ENCODE measurements around the gene TBC1D3B.
A peak's percentile ranks its signal among the peaks of the same experiment; 100 is the strongest.

The TBC1D3B gene

GRCh38 chr17:36128411-36128978 is 47.9 kb downstream of the TBC1D3B start:
- ChIA-PET CTCF (interaction anchor here (0.7 to 16.2 kb wide), 6 partner anchors 8 to 355 kb away, joined by 3 to 319 read pairs (median 4); no protein-coding TSS in a partner anchor), POLR2A (no interaction called here)
- no peak for TF ChIP-seq ZNF747 (tag by site-specific recombination; IDR thresholded peaks at IDR 0.05)
- TF ChIP-seq KLF16 (tag by site-specific recombination; IDR thresholded peaks at IDR 0.05): no peak
- no peak for TF ChIP-seq ZNF785 (tag by site-specific recombination; IDR thresholded peaks at IDR 0.05)
- no peak for TF ChIP-seq ZNF518A (tag by site-specific recombination; conservative IDR thresholded peaks at IDR 0.05; ENCODE audit: low read depth)
- no peak for TF ChIP-seq ZEB2 (tag by site-specific recombination; IDR thresholded peaks at IDR 0.05)
- no peak for TF ChIP-seq ZNF571 (tag by site-specific recombination; IDR thresholded peaks at IDR 0.05)

GRCh38 chr17:36127911-36128310 is 48.5 kb downstream of the TBC1D3B start:
- Histone ChIP-seq H3K36me3 (ENCODE audit: control insufficient read depth in 2 of 2, insufficient read depth in 1 of 2, low read length in 2 of 2) (no peaks in the 10 kb centered on the region), H3K4me1 (ENCODE audit: control insufficient read depth, insufficient read depth, low read length) (no peaks in the 10 kb centered on the region), H3K27ac (ENCODE audit: extremely low read depth, low read depth, low read length) (no peak overlapping the region), H3K4me3 (ENCODE audit: low read depth, low read length) (no peak overlapping the region), H3K9me3 (ENCODE audit: control insufficient read depth, insufficient read depth, low read depth, low read length) (peaks cover 2% of the 10 kb centered on the region; the same call in 1 of the 2 replicates)
- ChIA-PET CTCF (interaction anchor here (0.7 to 16.2 kb wide), 6 partner anchors 8 to 355 kb away, joined by 3 to 319 read pairs (median 4); no protein-coding TSS in a partner anchor), POLR2A (no interaction called here)
- TF ChIP-seq ZBTB11 (tag by site-specific recombination; conservative IDR thresholded peaks at IDR 0.05; ENCODE audit: low read depth) (no peak), ZIC2 (tag by site-specific recombination; IDR thresholded peaks at IDR 0.05) (0 out of 2 replicates have a peak, but pooled peaks have one; percentile 15)

More at GRCh38 chr17:36128411-36128978, 47.9 kb downstream of the TBC1D3B start:
- H3K9me3 ChIP-seq (ENCODE audit: control insufficient read depth, insufficient read depth, low read depth, low read length): peaks cover 2% of the 10 kb centered on the region; the same call in 1 of the 2 replicates
- H3K27ac ChIP-seq (ENCODE audit: extremely low read depth, low read depth, low read length): no peak overlapping the region
- H3K4me1 ChIP-seq (ENCODE audit: control insufficient read depth, insufficient read depth, low read length): peaks cover 2% of the 10 kb centered on the region
- no peak overlapping the region for H3K4me3 ChIP-seq (ENCODE audit: low read depth, low read length)
- no peaks in the 10 kb centered on the region for H3K36me3 ChIP-seq (ENCODE audit: control insufficient read depth in 2 of 2, insufficient read depth in 1 of 2, low read length in 2 of 2)

- ChIA-PET CTCF (interaction anchor here (1.1 to 16.2 kb wide), 3 partner anchors 18 to 356 kb away, joined by 3 to 319 read pairs (median 6); no protein-coding TSS in a partner anchor), POLR2A (no interaction called here)
- TF ChIP-seq IKZF3 (tag by site-specific recombination; IDR thresholded peaks at IDR 0.05): no peak
- TF ChIP-seq ZNF394 (tag by site-specific recombination; IDR thresholded peaks at IDR 0.05; ENCODE audit: borderline replicate concordance): no peak
- TF ChIP-seq ZNF280C (tag by site-specific recombination; IDR thresholded peaks at IDR 0.05): no peak
Observed at GRCh38 chr17:36127199-36127893, 49.1 kb downstream of the TBC1D3B start.

More at GRCh38 chr17:36127199-36127893, 49.1 kb downstream of the TBC1D3B start:
- Histone ChIP-seq H3K36me3 (ENCODE audit: control insufficient read depth in 2 of 2, insufficient read depth in 1 of 2, low read length in 2 of 2) (no peaks in the 10 kb centered on the region), H3K4me1 (ENCODE audit: control insufficient read depth, insufficient read depth, low read length) (no peaks in the 10 kb centered on the region), H3K27ac (ENCODE audit: extremely low read depth, low read depth, low read length) (no peak overlapping the region), H3K4me3 (ENCODE audit: low read depth, low read length) (no peak overlapping the region), H3K9me3 (ENCODE audit: control insufficient read depth, insufficient read depth, low read depth, low read length) (peaks cover 2% of the 10 kb centered on the region; the same call in 1 of the 2 replicates)

All from HEK293 (cell line).